Measurements from ENCODE around the gene TRPM1.

The TRPM1 gene

DNA sequence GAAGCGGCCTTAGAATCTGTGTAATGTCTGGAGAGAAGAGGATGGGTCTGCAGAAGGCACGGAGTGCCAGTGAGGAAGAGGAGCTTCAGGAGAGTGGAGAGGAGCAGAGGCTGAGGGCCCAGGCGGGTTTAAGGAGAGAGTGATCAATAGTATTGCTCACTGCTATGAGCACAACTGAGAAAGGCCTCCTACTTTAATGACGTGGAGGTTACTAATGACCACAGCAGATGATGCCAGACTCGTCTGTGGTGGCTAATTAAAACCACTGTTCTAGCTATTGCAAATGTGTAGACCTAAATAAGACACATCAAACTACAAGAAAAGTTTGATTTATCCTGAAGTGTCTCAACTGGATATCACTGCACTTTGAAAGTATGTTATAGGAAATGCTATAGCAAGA, 143.3 kb downstream of the TRPM1 start:
- ChIA-PET POLR2A (interaction anchor here (0.9 kb wide), 1 partner anchor 55 kb away, joined by 3 read pairs; the partner anchor contains the start of gene FAN1), CTCF (no interaction called here)
- DNase-seq (ENCODE audit: extremely low spot score) = no peak
- TF ChIP-seq HDGF (IDR thresholded peaks at IDR 0.05; ENCODE audit: borderline replicate concordance) (no peak), FOXM1 (IDR thresholded peaks at IDR 0.05; ENCODE audit: borderline replicate concordance) (no peak), TARDBP (IDR thresholded peaks at IDR 0.05) (no peak), NFRKB (IDR thresholded peaks at IDR 0.05) (no peak), FOXK2 (IDR thresholded peaks at IDR 0.05) (no peak)

DNA sequence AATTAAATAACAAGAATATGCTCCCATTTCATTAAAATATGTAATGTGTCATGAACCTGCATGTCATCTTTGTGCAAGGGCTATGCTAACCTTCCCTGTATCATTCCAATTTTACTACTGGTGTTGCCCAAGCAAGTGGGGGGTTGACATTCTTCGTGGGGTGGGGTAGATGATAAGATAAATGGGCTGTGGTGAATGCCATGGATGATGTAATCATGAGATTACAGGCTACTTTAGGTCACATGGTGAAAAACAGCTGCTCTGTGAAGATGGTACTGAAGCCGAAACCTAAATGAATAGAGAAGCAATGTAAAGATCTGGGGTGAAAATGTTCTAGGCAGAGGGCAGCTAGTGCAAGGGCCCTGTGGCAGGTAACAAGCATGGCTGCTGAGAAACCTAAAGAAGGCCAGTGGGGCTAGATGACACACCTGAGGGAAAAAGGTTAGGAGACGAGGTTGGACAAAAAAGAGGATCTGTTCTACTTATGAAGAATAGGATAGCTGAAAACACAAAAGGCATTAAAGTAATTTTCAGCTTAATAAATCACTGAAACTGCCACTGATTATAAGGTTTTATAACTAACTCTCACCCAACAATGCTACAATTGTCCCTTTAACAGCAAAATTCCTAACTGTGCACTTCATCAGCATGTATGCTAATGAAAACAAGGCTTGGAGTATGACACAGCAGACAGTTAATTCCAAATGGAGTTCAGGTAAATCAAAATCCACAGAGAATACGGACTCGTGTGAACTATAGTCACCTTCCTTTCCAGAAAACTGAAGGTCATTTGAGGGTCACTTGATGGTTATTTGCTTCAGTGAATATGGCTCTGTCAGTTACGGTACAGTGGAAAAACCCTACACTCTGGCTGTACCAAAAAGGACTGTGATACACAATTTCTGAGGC, 145.1 kb downstream of the TRPM1 start:
- ChIA-PET CTCF (no interaction called here), POLR2A (no interaction called here)
- TF ChIP-seq SUZ12 (IDR thresholded peaks at IDR 0.05) = no peak
- TF ChIP-seq, protein P1, sequence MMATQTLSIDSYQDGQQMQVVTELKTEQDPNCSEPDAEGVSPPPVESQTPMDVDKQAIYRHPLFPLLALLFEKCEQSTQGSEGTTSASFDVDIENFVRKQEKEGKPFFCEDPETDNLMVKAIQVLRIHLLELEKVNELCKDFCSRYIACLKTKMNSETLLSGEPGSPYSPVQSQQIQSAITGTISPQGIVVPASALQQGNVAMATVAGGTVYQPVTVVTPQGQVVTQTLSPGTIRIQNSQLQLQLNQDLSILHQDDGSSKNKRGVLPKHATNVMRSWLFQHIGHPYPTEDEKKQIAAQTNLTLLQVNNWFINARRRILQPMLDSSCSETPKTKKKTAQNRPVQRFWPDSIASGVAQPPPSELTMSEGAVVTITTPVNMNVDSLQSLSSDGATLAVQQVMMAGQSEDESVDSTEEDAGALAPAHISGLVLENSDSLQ (IDR thresholded peaks at IDR 0.05) = no peak
- TF ChIP-seq ELF4 (IDR thresholded peaks at IDR 0.05) = no peak
- no peak for TF ChIP-seq L3MBTL2 (conservative IDR thresholded peaks at IDR 0.05)
- no peak for DNase-seq (ENCODE audit: extremely low spot score)

DNA sequence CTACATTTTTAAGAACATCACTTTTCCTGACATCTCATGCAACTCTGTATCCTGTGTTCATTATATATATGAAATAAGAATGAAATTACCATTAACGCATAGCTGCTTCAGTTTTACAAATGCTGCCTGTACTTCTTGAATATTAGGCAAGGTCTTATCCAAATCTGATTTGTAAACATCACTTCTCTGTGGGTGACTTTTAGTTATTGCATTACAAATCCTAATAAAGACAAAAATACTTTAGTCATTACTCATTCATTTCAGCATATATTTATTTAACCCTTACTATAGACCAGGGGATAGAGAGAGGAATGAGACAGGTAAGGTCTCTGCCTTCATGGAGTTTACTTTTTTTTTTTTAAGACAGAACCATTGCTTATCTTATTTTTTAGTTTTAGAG, 146.9 kb downstream of the TRPM1 start:
- DNase-seq (ENCODE audit: extremely low spot score) = no peak
- ChIA-PET POLR2A (no interaction called here), CTCF (no interaction called here)
- no peak for TF ChIP-seq TARDBP (IDR thresholded peaks at IDR 0.05)
- TF ChIP-seq CTBP1 (IDR thresholded peaks at IDR 0.05; ENCODE audit: borderline replicate concordance) = no peak
- TF ChIP-seq L3MBTL2 (conservative IDR thresholded peaks at IDR 0.05) = no peak
- no peak for TF ChIP-seq HDGF (IDR thresholded peaks at IDR 0.05; ENCODE audit: borderline replicate concordance)
- TF ChIP-seq, protein P1 (IDR thresholded peaks at IDR 0.05) = no peak
- TF ChIP-seq ARNT (IDR thresholded peaks at IDR 0.05) = no peak
- no peak for TF ChIP-seq FOXA1 (IDR thresholded peaks at IDR 0.05)
- TF ChIP-seq FOXK2 (IDR thresholded peaks at IDR 0.05) = no peak
- TF ChIP-seq FOXM1 (IDR thresholded peaks at IDR 0.05; ENCODE audit: borderline replicate concordance) = no peak
- TF ChIP-seq NFRKB (IDR thresholded peaks at IDR 0.05) = no peak
- TF ChIP-seq ELF4 (IDR thresholded peaks at IDR 0.05) = no peak
- no peak for TF ChIP-seq ZNF384 (IDR thresholded peaks at IDR 0.05)
- no peak for TF ChIP-seq LEF1 (IDR thresholded peaks at IDR 0.05; ENCODE audit: borderline replicate concordance)
- TF ChIP-seq SUZ12 (IDR thresholded peaks at IDR 0.05) = no peak

DNA sequence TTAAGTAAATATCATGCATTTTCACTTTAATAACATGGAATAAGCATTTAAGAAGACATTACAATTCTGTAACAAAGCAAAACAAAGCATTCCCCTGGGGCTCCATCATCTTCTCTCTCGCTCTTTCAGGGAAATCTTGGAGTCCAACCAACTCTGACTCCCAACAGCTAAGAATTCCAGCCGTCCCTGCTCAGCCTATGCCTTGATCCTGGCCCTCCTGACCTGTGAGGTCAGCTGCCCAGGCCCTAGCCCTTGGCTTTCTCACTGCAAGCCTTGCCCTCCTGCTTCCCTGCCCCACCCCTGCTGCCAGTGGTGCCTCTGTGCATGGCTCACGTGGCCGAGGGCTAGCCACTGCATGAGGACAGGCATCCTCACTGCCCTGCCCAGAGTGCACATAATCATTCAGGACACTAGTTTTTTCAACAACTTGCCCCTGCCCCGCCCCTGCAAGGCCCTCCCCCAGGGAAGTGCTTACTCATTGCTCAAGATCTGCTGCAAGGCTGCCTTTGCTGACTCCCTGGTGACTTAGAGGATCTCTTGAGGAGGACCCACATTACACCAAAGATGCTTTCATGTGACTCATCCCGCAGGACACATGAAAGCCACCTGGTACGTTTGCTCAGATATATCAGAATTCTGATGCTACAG, 147.7 kb downstream of the TRPM1 start:
- TF ChIP-seq HDGF (IDR thresholded peaks at IDR 0.05; ENCODE audit: borderline replicate concordance) (no peak), ARNT (IDR thresholded peaks at IDR 0.05) (no peak), ZNF384 (IDR thresholded peaks at IDR 0.05) (no peak), LEF1 (IDR thresholded peaks at IDR 0.05; ENCODE audit: borderline replicate concordance) (no peak), FOXM1 (IDR thresholded peaks at IDR 0.05; ENCODE audit: borderline replicate concordance) (no peak), FOXA1 (IDR thresholded peaks at IDR 0.05) (no peak), TARDBP (IDR thresholded peaks at IDR 0.05) (no peak), L3MBTL2 (conservative IDR thresholded peaks at IDR 0.05) (no peak), ELF4 (IDR thresholded peaks at IDR 0.05) (no peak), SUZ12 (IDR thresholded peaks at IDR 0.05) (no peak), FOXK2 (IDR thresholded peaks at IDR 0.05) (no peak), CTBP1 (IDR thresholded peaks at IDR 0.05; ENCODE audit: borderline replicate concordance) (no peak), SP1 (IDR thresholded peaks at IDR 0.05) (no peak), NFRKB (IDR thresholded peaks at IDR 0.05) (no peak), BHLHE40 (IDR thresholded peaks at IDR 0.05; ENCODE audit: borderline replicate concordance) (no peak)
- TF ChIP-seq, protein P1 (IDR thresholded peaks at IDR 0.05) = no peak
- no peak for DNase-seq (ENCODE audit: extremely low spot score)
- ChIA-PET CTCF (no interaction called here), POLR2A (no interaction called here)

DNA sequence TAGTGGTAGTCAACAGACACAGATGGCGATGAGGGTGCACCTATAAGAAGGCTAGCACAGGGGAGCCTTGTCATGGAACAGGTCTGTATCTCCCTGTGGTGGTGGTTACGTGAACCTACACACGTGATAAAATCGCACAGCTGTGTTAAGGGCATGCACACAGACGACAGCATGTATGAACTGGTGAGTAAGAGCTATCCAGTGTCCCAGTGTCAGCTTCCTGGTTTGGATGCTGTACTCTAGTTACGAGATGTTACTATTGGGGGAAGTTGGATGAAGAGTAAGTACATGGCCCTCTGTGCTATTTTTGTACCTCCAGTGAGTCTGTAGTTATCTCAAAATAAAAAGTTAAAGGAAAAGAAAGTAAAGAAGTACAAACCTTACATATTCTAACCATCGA, 148.3 kb downstream of the TRPM1 start:
- POLR2A ChIA-PET = no interaction called here
- no peak for DNase-seq (ENCODE audit: extremely low spot score)
- TF ChIP-seq FOXA1 (IDR thresholded peaks at IDR 0.05) = no peak
- TF ChIP-seq ELF4 (IDR thresholded peaks at IDR 0.05) = no peak
- TF ChIP-seq TARDBP (IDR thresholded peaks at IDR 0.05) = no peak
- no peak for TF ChIP-seq FOXK2 (IDR thresholded peaks at IDR 0.05)

More for the DNA sequence above, 148.3 kb downstream of the TRPM1 start:
- CTCF ChIA-PET = no interaction called here

All from HEK293T (cell line).